ENCODE data around the gene ZNF831. TPM values are rescaled to one million over a fixed set of nuclear protein-coding genes. Genes with fewer than 3 reads are reported as not detected.

The ZNF831 gene
- total RNA-seq, 4 donors from 2014 or later: 0.20 to 3.8 (median 2.3) TPM

DNA sequence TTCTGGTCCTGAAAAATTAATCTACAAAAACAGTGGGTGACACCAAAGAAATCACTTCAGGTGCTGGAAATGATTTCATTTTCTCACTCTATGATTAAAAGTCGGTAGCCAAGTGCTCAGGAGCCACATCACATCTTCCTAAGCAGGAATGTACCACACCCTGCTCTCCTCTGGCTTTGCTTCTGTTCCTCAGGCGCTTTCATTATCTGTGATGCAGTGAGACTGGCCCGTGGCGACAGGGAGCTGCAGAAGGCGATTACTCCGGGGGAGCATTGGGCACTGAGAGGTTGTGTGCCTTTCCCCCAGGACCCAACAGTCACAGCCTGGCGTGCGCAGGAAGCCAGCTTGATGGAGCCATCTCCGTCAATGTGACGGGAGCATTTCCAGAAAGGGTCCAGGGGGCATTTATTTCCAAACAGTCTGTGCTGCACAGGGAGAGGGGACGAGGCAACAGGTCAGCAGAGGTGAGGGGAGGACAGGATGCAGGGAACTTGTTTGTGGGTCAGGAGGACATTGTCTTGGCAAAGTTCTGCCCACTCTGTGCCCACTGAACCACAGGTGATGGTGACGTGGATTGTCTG, 5.6 kb upstream of the ZNF831 start:
- TF ChIP-seq EP300 (IDR thresholded peaks at IDR 0.05; ENCODE audit: low read depth) (no peak), POLR2A (IDR thresholded peaks at IDR 0.05) (no peak), POLR2AphosphoS5 (IDR thresholded peaks at IDR 0.05) (no peak)
- TF ChIP-seq, protein P1, sequence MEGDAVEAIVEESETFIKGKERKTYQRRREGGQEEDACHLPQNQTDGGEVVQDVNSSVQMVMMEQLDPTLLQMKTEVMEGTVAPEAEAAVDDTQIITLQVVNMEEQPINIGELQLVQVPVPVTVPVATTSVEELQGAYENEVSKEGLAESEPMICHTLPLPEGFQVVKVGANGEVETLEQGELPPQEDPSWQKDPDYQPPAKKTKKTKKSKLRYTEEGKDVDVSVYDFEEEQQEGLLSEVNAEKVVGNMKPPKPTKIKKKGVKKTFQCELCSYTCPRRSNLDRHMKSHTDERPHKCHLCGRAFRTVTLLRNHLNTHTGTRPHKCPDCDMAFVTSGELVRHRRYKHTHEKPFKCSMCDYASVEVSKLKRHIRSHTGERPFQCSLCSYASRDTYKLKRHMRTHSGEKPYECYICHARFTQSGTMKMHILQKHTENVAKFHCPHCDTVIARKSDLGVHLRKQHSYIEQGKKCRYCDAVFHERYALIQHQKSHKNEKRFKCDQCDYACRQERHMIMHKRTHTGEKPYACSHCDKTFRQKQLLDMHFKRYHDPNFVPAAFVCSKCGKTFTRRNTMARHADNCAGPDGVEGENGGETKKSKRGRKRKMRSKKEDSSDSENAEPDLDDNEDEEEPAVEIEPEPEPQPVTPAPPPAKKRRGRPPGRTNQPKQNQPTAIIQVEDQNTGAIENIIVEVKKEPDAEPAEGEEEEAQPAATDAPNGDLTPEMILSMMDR (IDR thresholded peaks at IDR 0.05): no peak
- Histone ChIP-seq H3K4me1 (no peaks in the 10 kb centered on the region), H3K27me3 (no peaks in the 10 kb centered on the region), H3K4me3 (no peak overlapping the region), H3K36me3 (no peaks in the 10 kb centered on the region), H3K27ac (no peak overlapping the region), H3K9me3 (no peaks in the 10 kb centered on the region)
- intact Hi-C loops (cut with DNase I; ENCODE audit: low total_unique reads): no loop called here
- DNase-seq: no peak
- in situ Hi-C loops (cut with MboI; ENCODE audit: low pct_ligation_motif_present in 1 of 4, low pct_unique_long_range_greater_than_20kb in 1 of 4, low sequenced_read_pairs in 3 of 4): no loop called here
- WGBS, 2 donors (ENCODE audit: low coverage in 1 of 2): 46 to 62% methylated on average over 3 to 12 of the region's 12 CpGs

DNA sequence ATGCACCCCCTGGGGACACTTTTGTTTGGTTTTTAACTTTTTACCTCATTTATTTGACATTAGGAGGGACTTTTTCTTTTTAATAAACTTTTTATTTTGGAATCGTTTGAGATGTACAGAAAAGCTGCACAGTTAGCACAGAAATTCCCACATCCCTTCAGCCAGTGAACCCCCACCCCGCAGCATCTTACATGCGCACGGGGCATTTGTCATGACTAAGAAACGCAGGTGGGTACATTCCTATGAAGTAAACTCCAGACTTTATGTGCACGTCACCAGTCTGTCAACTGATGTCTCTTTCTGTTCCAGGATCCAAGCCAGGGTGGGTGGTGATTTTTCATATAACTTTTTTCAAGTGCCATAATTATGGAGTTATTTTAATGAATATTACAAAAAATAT, 4.9 kb upstream of the ZNF831 start:
- Histone ChIP-seq H3K36me3 (no peaks in the 10 kb centered on the region), H3K27ac (no peak overlapping the region), H3K9me3 (no peaks in the 10 kb centered on the region), H3K27me3 (no peaks in the 10 kb centered on the region), H3K4me3 (no peak overlapping the region), H3K4me1 (no peaks in the 10 kb centered on the region)
- WGBS, 2 donors (ENCODE audit: low coverage in 1 of 2): 80 to 87% methylated on average over 6 of the region's 6 CpGs
- TF ChIP-seq, protein P1 (IDR thresholded peaks at IDR 0.05): no peak
- no peak for TF ChIP-seq POLR2A (IDR thresholded peaks at IDR 0.05)
- TF ChIP-seq EP300 (IDR thresholded peaks at IDR 0.05; ENCODE audit: low read depth): no peak
- TF ChIP-seq POLR2AphosphoS5 (IDR thresholded peaks at IDR 0.05): no peak
- intact Hi-C loops (cut with DNase I; ENCODE audit: low total_unique reads) (no loop called here), in situ Hi-C loops (cut with MboI; ENCODE audit: low pct_ligation_motif_present in 1 of 4, low pct_unique_long_range_greater_than_20kb in 1 of 4, low sequenced_read_pairs in 3 of 4) (no loop called here)
- DNase-seq: no peak

DNA sequence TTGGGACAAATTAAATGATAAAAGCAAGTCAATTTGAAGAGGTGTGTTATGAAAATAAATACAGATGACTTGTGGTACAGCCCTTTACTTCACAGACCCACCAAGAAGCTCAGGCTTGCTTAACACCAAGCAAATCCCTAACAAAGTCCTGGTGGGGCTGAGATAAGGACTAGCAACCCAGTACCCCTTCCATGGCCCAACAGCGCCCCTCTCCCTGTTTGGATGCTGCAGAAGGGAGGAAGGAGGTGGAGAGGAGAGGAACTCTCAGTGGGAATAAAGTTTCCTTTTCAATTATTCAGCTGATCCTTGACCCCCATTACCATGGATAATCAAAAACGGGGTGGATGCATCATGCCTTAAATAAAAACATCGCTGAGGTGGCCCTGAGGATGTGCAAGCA, 4.5 kb upstream of the ZNF831 start:
- DNase-seq: no peak
- no peak for TF ChIP-seq EP300 (IDR thresholded peaks at IDR 0.05; ENCODE audit: low read depth)
- TF ChIP-seq POLR2A (IDR thresholded peaks at IDR 0.05): no peak
- TF ChIP-seq POLR2AphosphoS5 (IDR thresholded peaks at IDR 0.05): no peak
- TF ChIP-seq, protein P1 (IDR thresholded peaks at IDR 0.05): no peak
- H3K4me1 ChIP-seq: no peaks in the 10 kb centered on the region
- peak overlapping the region in 1 of 4 donors; percentile 26 for H3K27ac ChIP-seq
- in situ Hi-C loops (cut with MboI; ENCODE audit: low pct_ligation_motif_present in 1 of 4, low pct_unique_long_range_greater_than_20kb in 1 of 4, low sequenced_read_pairs in 3 of 4) (no loop called here), intact Hi-C loops (cut with DNase I; ENCODE audit: low total_unique reads) (no loop called here)
- WGBS, 2 donors (ENCODE audit: low coverage in 1 of 2): 54 to 75% methylated on average over 2 to 3 of the region's 3 CpGs
- no peak overlapping the region for H3K4me3 ChIP-seq
- H3K9me3 ChIP-seq: no peaks in the 10 kb centered on the region
- H3K36me3 ChIP-seq: no peaks in the 10 kb centered on the region
- no peaks in the 10 kb centered on the region for H3K27me3 ChIP-seq

DNA sequence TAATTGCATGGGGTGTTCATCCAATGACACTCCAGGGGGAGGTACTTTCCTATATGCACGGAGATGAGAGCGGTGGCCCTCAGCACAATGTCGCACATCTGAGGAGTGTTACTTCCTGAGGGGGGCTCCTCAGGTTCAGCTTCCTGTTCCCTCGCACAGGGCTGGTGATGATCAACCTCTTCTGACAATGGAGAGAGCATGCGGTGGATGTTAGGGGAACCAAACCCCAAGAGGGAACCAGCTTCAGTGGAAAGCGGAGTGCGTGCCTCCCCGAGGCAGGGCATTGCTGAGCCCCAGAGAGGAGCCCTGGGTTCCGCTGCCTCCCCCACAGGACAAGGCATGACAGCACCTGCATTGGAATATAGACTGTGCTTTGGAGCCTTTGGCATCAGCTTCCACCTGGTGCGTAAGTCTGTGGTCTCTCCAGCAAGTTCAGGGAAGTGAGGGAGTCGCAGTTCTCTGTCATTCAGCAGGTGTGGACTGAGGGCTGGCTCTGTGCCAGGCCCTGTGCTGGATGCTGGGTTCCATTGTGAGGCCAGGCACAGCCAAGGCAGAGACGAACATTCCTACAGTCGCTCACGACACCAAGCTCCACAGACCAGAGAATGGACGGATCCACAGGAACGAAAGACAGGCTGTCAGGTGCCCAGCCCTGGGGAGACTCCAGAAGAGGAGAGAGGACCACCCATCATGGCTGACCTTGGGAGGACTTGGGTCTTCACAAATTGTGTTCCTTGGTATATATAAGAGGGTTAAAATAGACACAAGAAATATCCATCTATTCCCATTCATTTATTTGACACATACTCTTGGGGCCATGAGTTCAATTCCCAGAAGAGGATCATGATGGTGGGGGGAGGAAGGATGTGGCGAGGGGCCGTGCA, 3.9 kb upstream of the ZNF831 start:
- intact Hi-C loops (cut with DNase I; ENCODE audit: low total_unique reads): no loop called here

More for the DNA sequence above, 3.9 kb upstream of the ZNF831 start:
- TF ChIP-seq, protein P1 (IDR thresholded peaks at IDR 0.05): no peak
- TF ChIP-seq POLR2A (IDR thresholded peaks at IDR 0.05): peak; percentile 48
- TF ChIP-seq POLR2AphosphoS5 (IDR thresholded peaks at IDR 0.05): peak in 2 of 3 donors; percentile 38 to 67
- no peak for TF ChIP-seq EP300 (IDR thresholded peaks at IDR 0.05; ENCODE audit: low read depth)
- 65% methylated on average over 17 of the region's 18 CpGs; no CpG with 5 or more reads in 1 of the 2 donors for WGBS, 2 donors (ENCODE audit: low coverage in 1 of 2)
- Histone ChIP-seq H3K27ac (peak overlapping the region; percentile 18 to 55 (median 39)), H3K4me3 (peak overlapping the region in 1 of 4 donors; percentile 1), H3K9me3 (no peaks in the 10 kb centered on the region), H3K27me3 (no peaks in the 10 kb centered on the region), H3K4me1 (no peaks in the 10 kb centered on the region), H3K36me3 (no peaks in the 10 kb centered on the region)
- in situ Hi-C loops (cut with MboI; ENCODE audit: low pct_ligation_motif_present in 1 of 4, low pct_unique_long_range_greater_than_20kb in 1 of 4, low sequenced_read_pairs in 3 of 4): no loop called here
- peak; percentile 40 for DNase-seq
